HG03097 (cell line): ENCODE results near the gene DHRS9.

Experiments used
- ATAC-seq: cut with Tn5 transposase; IDR thresholded peaks from one replicate; pipeline ENCODE4 v1.9.1; 2021; ENCODE audit not compliant: unreplicated experiment, low FRiP score

DHRS9 gene

GRCh38 chr2:169091761-169092519 is 22.6 kb downstream of the DHRS9 start:
- no peak for ATAC-seq

- ATAC-seq, result no peak
Measured at GRCh38 chr2:169093535-169093934, 24.2 kb downstream of the DHRS9 start.

DNA sequence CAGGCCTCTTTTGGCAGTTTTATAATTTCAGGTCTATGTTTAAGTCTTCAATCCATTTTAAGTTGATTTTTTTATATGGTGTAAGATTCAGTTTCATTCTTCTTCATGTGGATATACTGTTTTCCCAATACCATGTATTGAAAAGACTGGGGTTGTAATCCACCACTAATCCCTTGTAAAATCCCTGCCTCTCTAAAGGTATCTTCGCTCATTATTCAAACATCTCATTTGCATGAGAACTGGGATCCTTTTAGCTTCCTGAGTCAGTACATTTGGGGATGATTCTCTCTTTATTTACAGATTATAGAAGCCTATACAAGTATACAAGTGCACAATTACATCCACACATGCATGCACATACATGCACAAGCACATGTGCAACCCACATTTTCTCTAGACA is 25.3 kb downstream of the DHRS9 start:
- ATAC-seq, result no peak

- no peak for ATAC-seq
Measured at GRCh38 chr2:169095621-169096105, 26.3 kb downstream of the DHRS9 start.

DNA sequence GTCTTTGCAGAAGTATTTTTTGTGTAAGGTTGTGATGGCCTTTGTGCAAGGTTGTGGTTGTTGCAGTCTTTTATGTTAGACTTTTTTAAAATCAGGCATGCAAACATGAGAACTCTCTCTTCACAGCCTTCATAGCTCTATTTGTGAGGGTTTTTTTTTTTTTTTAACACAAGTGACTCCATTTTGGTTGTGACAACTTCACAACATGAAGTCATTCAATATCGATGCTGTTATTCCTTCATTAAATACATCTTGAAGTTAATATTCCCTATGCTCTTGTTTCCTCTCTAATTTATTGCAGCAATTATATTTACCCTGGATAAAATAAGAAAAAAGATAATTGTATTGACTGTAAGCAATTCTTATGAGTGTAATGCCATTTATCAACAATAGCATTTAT is 35.5 kb downstream of the DHRS9 start:
- no peak for ATAC-seq

DNA sequence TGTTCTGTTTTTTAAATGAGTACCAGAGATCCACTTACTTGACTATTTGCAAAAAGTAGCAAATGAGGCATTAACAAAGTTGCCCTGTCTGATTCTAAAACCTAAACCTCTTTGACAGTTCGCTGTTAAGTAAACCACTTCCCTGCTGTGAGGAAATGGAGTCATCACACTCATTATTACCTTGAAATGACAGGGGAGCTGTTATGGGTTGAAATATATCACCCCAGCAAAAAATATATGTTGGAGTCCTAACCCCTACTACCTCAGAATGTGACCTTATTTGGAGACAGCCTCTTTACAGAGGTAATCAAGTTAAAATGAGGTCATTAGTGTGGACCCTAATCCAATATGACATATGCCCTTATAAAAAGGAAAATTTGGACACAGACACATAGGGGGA is 36.1 kb downstream of the DHRS9 start:
- ATAC-seq, result no peak

- no peak for ATAC-seq
Measured at GRCh38 chr2:169106134-169106533, 36.8 kb downstream of the DHRS9 start.

GRCh38 chr2:169106563-169107545 is 37.5 kb downstream of the DHRS9 start:
- ATAC-seq, result no peak

DNA sequence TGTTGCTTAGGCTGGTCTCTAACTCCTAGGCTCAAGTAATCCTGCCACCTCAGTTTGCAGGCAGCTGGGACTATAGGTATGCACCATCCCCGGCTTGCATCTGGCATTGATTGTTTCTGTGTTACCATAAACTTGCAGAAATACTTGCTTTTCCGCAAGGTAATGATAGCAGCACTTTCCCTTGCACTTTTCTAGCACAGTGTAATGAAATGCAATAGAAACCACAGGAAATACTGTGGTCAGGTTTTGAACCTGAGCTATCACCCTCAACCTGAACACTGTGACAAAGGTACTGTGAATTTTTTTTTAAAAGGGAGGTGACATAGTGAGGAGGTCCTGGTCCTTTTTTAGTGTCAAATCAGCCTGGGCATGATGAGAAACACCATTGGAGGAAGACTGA is 38.3 kb downstream of the DHRS9 start:
- peak; percentile 90 for ATAC-seq

- no peak for ATAC-seq
Measured at GRCh38 chr2:169108099-169108884, 38.9 kb downstream of the DHRS9 start.

- ATAC-seq, result no peak
Measured at GRCh38 chr2:169109502-169110409, 40.4 kb downstream of the DHRS9 start.

GRCh38 chr2:169110419-169110818 is 41.1 kb downstream of the DHRS9 start:
- no peak for ATAC-seq

- no peak for ATAC-seq
Measured at GRCh38 chr2:169110916-169111315, 41.6 kb downstream of the DHRS9 start.

GRCh38 chr2:169112841-169113240 is 43.5 kb downstream of the DHRS9 start:
- no peak for ATAC-seq

GRCh38 chr2:169114056-169114455 is 44.7 kb downstream of the DHRS9 start:
- no peak for ATAC-seq

DNA sequence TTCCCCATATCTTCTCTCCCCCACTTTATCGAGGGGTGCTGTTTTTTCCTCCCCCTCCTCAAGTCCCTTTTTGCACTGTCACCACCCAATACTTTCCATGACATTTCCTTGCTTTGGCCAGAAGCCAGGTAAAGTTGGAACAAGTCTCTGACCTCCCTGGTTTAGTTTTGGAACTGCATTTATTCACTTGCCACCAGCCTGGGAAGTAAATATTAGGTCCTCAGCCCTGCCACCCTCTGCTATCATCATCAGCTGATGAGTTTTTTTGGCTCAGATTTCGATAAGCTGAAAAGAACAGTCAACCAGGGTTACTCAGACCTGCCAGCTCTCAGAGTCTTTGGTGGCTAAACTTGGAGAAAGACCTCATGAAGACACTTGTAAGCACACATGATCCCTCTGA is 47.0 kb downstream of the DHRS9 start:
- no peak for ATAC-seq

DNA sequence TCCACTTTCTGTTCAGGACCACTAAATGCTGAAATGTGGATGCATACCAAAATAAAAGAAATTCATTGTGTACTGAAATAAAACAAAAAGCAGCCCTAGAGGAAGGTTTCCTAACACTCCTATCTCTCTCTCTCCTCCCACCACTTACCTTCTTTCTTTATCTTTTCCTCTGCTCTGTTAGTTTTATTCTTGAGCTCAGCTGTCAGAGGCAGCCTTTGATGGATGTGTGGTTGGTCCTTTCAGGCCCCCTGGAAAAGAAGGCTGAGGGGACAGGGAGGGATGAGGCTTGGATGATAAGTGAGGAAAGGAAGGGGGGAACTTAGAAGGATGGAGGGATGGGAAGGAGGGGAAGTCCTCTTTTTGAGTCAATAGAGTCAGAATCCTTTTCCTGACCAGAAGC is 47.6 kb downstream of the DHRS9 start:
- ATAC-seq, result no peak

- ATAC-seq, result no peak
Measured at GRCh38 chr2:169118060-169118459, 48.7 kb downstream of the DHRS9 start.

DNA sequence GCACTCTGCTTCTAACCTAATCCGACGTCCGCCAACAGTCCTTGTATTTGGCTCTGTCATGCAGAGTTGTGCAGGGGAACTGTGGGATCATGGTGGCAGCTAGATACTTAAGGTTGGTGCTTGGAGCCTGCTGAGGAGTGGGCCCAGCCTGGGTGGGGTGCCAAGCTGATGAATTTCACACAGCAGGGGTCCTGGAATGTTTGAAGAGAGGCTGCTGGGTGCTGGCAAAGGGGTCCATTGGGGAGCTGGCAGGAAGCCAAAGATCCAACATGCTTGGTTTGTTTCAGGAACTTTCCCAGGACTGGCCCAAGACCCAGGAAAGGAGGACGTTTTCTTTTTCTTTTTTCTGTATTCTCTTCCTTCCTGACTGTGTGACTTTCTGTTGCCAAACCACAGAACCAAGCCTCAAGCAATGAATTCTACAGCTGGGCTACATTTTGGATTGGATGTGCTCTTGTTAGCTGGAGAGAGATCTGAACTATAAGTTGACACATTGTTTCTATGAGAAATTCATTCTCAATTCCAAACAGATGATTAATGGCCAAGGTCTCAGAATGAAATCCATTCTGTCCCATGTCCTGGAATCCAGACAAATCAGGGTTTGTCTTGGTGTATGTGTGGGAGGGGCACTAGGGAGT is 49.9 kb downstream of the DHRS9 start:
- no peak for ATAC-seq
